Measurements from ENCODE around the gene EIF4E3.

EIF4E3 gene

GRCh38 chr3:71734881-71735280, 9.7 kb upstream of the EIF4E3 start:
- H3K4me3 ChIP-seq (ENCODE audit: low read depth, low read length), result no peak overlapping the region
- no peak for DNase-seq (ENCODE audit: low read depth)
- no peak for TF ChIP-seq CTCF (IDR thresholded peaks at IDR 0.05; ENCODE audit: control insufficient read depth, extremely low read depth, insufficient read depth)

- no peak overlapping the region for H3K4me3 ChIP-seq (ENCODE audit: low read depth, low read length)
- no peak for TF ChIP-seq CTCF (IDR thresholded peaks at IDR 0.05; ENCODE audit: control insufficient read depth, extremely low read depth, insufficient read depth)
- no peak for DNase-seq (ENCODE audit: low read depth)
Measured at GRCh38 chr3:71733319-71733718, 8.1 kb upstream of the EIF4E3 start.

- no peak for TF ChIP-seq CTCF (IDR thresholded peaks at IDR 0.05; ENCODE audit: control insufficient read depth, extremely low read depth, insufficient read depth)
- DNase-seq (ENCODE audit: low read depth), result no peak
- H3K4me3 ChIP-seq (ENCODE audit: low read depth, low read length), result no peak overlapping the region
Measured at GRCh38 chr3:71732637-71733036, 7.4 kb upstream of the EIF4E3 start.

GRCh38 chr3:71728632-71729342, 3.6 kb upstream of the EIF4E3 start:
- TF ChIP-seq CTCF (IDR thresholded peaks at IDR 0.05; ENCODE audit: control insufficient read depth, extremely low read depth, insufficient read depth), result no peak
- no peak overlapping the region for H3K4me3 ChIP-seq (ENCODE audit: low read depth, low read length)
- DNase-seq (ENCODE audit: low read depth), result no peak

- TF ChIP-seq CTCF (IDR thresholded peaks at IDR 0.05; ENCODE audit: control insufficient read depth, extremely low read depth, insufficient read depth), result no peak
- no peak for DNase-seq (ENCODE audit: low read depth)
- no peak overlapping the region for H3K4me3 ChIP-seq (ENCODE audit: low read depth, low read length)
Measured at GRCh38 chr3:71726146-71726545, 944 bp upstream of the EIF4E3 start.

- peak overlapping the region; percentile 57 for H3K4me3 ChIP-seq (ENCODE audit: low read depth, low read length)
- DNase-seq (ENCODE audit: low read depth), result no peak
- TF ChIP-seq CTCF (IDR thresholded peaks at IDR 0.05; ENCODE audit: control insufficient read depth, extremely low read depth, insufficient read depth), result no peak
Measured at GRCh38 chr3:71724584-71725270, 475 bp downstream of the EIF4E3 start.

GRCh38 chr3:71724171-71724453, 1.1 kb downstream of the EIF4E3 start:
- no peak for TF ChIP-seq CTCF (IDR thresholded peaks at IDR 0.05; ENCODE audit: control insufficient read depth, extremely low read depth, insufficient read depth)
- no peak for DNase-seq (ENCODE audit: low read depth)
- H3K4me3 ChIP-seq (ENCODE audit: low read depth, low read length), result peak overlapping the region; percentile 57

All from LNCaP clone FGC (cell line).